ENCODE results near the gene CLTCL1. TPM values are rescaled to one million over a fixed set of nuclear protein-coding genes. Genes with fewer than 3 reads are reported as not detected.

CLTCL1 gene
- total and polyA plus RNA-seq, 2 experiments from 2014 or later: 8.5 to 10.2 TPM

DNA sequence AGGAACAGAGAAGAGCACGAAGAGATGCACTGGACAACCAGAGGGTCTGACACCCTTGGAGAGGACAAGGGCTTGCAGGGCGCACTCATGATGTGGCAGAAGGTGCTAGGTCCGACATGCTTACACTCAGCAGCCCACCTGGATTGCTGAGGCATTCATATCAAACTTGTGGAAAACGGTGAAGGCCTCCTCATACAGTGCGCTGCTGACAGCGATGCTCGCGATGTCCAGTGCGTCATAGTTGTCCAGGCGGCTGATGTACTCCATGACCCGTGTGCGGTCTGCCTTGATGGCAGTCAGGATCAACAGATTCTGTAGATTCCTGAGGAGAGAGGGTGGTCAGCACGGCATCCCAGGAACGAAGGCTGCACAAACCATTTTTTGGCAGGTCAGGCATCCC lies 81.3 kb downstream of the CLTCL1 start:
- 95 to 96% methylated on average over 14 of the region's 14 CpGs for WGBS, 2 experiments (ENCODE audit: low coverage in 1 of 2, low lambda C conversion rate in 2 of 2, missing lambda C conversion rate in 2 of 2)
- Histone ChIP-seq H3K4me1 (ENCODE audit: insufficient read depth) (no peaks in the 10 kb centered on the region), H3K36me3 (ENCODE audit: low read depth) (peaks cover 3% of the 10 kb centered on the region; the same call in 1 of the 2 replicates), H3K9me3 (ENCODE audit: low read depth) (no peaks in the 10 kb centered on the region), H3F3A (ENCODE audit: insufficient read depth) (no peaks in the 10 kb centered on the region), H3K27me3 (replicated peaks; ENCODE audit: insufficient read depth) (no peaks in the 10 kb centered on the region), H3K79me2 (ENCODE audit: insufficient read depth) (no peaks in the 10 kb centered on the region), H3K4me3 (no peak overlapping the region), H3K9me2 (ENCODE audit: insufficient read depth) (no peaks in the 10 kb centered on the region), H3K27ac (no peak overlapping the region), H2AFZ (no peak overlapping the region), H3K9ac (no peak overlapping the region), H4K20me1 (ENCODE audit: insufficient read depth) (no peaks in the 10 kb centered on the region), H3K4me2 (ENCODE audit: unreplicated experiment) (no peak overlapping the region)
- DNase-seq: no peak
- TF ChIP-seq EZH2 (IDR thresholded peaks at IDR 0.05; ENCODE audit: insufficient read depth, poor library complexity, severe bottlenecking) (no peak), EZH2phosphoT487 (IDR thresholded peaks at IDR 0.05; ENCODE audit: insufficient read depth, low read depth) (no peak)
- in situ Hi-C loops (cut with MboI): no loop called here

DNA sequence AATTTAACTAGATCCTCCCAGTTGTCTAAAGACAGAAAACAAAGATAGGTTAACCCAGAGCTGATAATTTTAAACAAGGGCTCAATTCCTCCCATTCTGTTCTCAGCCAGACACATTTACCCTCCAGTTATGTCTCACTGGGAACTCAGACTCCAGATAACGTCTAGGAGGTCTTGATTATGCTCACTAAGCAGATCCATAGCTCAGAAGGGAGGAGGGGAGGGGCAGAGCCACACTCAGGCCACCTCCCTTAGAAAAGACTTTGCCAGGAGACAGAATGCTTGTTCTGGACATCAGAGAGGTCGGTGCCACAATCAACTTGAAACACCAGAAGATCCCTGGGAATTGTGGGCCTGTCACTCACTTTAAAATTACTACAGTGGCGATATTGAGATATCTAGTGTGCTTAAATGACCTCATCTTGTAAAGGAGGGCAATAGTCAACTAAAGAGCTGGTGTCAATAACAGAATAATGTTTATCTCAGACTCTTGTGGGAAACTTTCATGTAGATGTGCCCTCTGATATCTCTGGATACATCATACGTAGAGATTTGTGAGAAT lies 83.2 kb downstream of the CLTCL1 start:
- DNase-seq: no peak
- H3K4me3 ChIP-seq: no peak overlapping the region
- H3K9ac ChIP-seq: no peak overlapping the region
- H3K9me2 ChIP-seq (ENCODE audit: insufficient read depth): no peaks in the 10 kb centered on the region
- no peaks in the 10 kb centered on the region for H3K79me2 ChIP-seq (ENCODE audit: insufficient read depth)
- no peaks in the 10 kb centered on the region for H4K20me1 ChIP-seq (ENCODE audit: insufficient read depth)
- no peaks in the 10 kb centered on the region for H3K4me1 ChIP-seq (ENCODE audit: insufficient read depth)
- peaks cover 3% of the 10 kb centered on the region; the same call in 1 of the 2 replicates for H3K36me3 ChIP-seq (ENCODE audit: low read depth)
- no peak overlapping the region for H3K27ac ChIP-seq
- H3F3A ChIP-seq (ENCODE audit: insufficient read depth): no peaks in the 10 kb centered on the region
- in situ Hi-C loops (cut with MboI): no loop called here
- no peak overlapping the region for H3K4me2 ChIP-seq (ENCODE audit: unreplicated experiment)
- H3K27me3 ChIP-seq (replicated peaks; ENCODE audit: insufficient read depth): no peaks in the 10 kb centered on the region
- 90 to 93% methylated on average over 4 of the region's 4 CpGs for WGBS, 2 experiments (ENCODE audit: low coverage in 1 of 2, low lambda C conversion rate in 2 of 2, missing lambda C conversion rate in 2 of 2)
- TF ChIP-seq EZH2 (IDR thresholded peaks at IDR 0.05; ENCODE audit: insufficient read depth, poor library complexity, severe bottlenecking) (no peak), EZH2phosphoT487 (IDR thresholded peaks at IDR 0.05; ENCODE audit: insufficient read depth, low read depth) (no peak)
- H3K9me3 ChIP-seq (ENCODE audit: low read depth): no peaks in the 10 kb centered on the region
- H2AFZ ChIP-seq: no peak overlapping the region

DNA sequence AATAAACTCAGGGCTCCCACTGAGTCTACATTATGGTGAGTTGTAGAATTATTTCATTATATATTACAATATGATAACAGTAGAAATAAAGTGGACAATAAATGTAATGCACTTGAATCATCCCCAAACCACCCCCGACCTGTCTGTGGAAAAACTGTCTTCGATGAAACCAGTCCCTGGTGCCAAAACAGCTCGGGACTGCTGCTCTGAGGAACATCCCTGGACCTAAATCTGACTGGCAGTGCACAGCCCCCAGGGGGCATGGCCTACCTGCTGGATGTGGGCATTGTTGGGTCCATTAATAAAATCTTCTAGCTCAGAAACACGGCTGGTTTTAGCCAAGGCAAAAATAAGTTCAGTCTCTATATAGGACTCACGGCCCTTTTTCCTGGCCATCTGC lies 83.6 kb downstream of the CLTCL1 start:
- no peaks in the 10 kb centered on the region for H3F3A ChIP-seq (ENCODE audit: insufficient read depth)
- no peaks in the 10 kb centered on the region for H3K27me3 ChIP-seq (replicated peaks; ENCODE audit: insufficient read depth)
- no peak overlapping the region for H3K4me3 ChIP-seq
- H3K4me1 ChIP-seq (ENCODE audit: insufficient read depth): no peaks in the 10 kb centered on the region
- 96 to 97% methylated on average over 5 of the region's 5 CpGs for WGBS, 2 experiments (ENCODE audit: low coverage in 1 of 2, low lambda C conversion rate in 2 of 2, missing lambda C conversion rate in 2 of 2)
- H2AFZ ChIP-seq: no peak overlapping the region
- in situ Hi-C loops (cut with MboI): no loop called here
- no peak overlapping the region for H3K4me2 ChIP-seq (ENCODE audit: unreplicated experiment)
- H3K27ac ChIP-seq: no peak overlapping the region
- H3K9me2 ChIP-seq (ENCODE audit: insufficient read depth): no peaks in the 10 kb centered on the region
- peaks cover 3% of the 10 kb centered on the region; the same call in 1 of the 2 replicates for H3K36me3 ChIP-seq (ENCODE audit: low read depth)
- H3K9me3 ChIP-seq (ENCODE audit: low read depth): no peaks in the 10 kb centered on the region
- H3K9ac ChIP-seq: no peak overlapping the region
- no peak for DNase-seq
- no peaks in the 10 kb centered on the region for H4K20me1 ChIP-seq (ENCODE audit: insufficient read depth)
- TF ChIP-seq EZH2phosphoT487 (IDR thresholded peaks at IDR 0.05; ENCODE audit: insufficient read depth, low read depth): no peak
- TF ChIP-seq EZH2 (IDR thresholded peaks at IDR 0.05; ENCODE audit: insufficient read depth, poor library complexity, severe bottlenecking): no peak
- no peaks in the 10 kb centered on the region for H3K79me2 ChIP-seq (ENCODE audit: insufficient read depth)

DNA sequence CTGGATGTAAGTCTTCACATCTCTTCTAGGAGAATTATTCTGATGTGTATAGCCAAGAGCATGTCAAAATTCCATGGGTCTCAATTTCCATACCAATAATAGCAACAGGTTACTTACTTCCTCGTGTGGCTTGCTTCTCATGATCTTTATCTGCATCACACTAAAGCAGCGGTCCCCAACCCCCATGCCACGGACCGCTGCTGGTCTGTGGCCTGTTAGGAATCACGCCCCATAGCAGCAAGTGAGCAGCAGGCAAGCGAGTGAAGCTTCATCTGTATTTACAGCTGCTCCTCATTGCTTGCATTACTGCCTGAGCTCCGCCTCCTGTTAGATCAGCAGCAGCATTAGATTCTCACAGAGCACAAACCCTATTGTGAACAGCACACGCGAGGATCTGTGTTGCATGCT lies 84.1 kb downstream of the CLTCL1 start:
- H3K9me3 ChIP-seq (ENCODE audit: low read depth): no peaks in the 10 kb centered on the region
- no peaks in the 10 kb centered on the region for H3K9me2 ChIP-seq (ENCODE audit: insufficient read depth)
- H2AFZ ChIP-seq: no peak overlapping the region
- H3F3A ChIP-seq (ENCODE audit: insufficient read depth): no peaks in the 10 kb centered on the region
- H4K20me1 ChIP-seq (ENCODE audit: insufficient read depth): no peaks in the 10 kb centered on the region
- WGBS, 2 experiments (ENCODE audit: low coverage in 1 of 2, low lambda C conversion rate in 2 of 2, missing lambda C conversion rate in 2 of 2): 90 to 91% methylated on average over 9 of the region's 9 CpGs
- no peak for DNase-seq
- no peak overlapping the region for H3K27ac ChIP-seq
- H3K4me1 ChIP-seq (ENCODE audit: insufficient read depth): no peaks in the 10 kb centered on the region
- peaks cover 3% of the 10 kb centered on the region; the same call in 1 of the 2 replicates for H3K36me3 ChIP-seq (ENCODE audit: low read depth)
- no peak for TF ChIP-seq EZH2 (IDR thresholded peaks at IDR 0.05; ENCODE audit: insufficient read depth, poor library complexity, severe bottlenecking)
- TF ChIP-seq EZH2phosphoT487 (IDR thresholded peaks at IDR 0.05; ENCODE audit: insufficient read depth, low read depth): no peak
- H3K9ac ChIP-seq: no peak overlapping the region
- in situ Hi-C loops (cut with MboI): no loop called here
- H3K4me3 ChIP-seq: no peak overlapping the region
- no peak overlapping the region for H3K4me2 ChIP-seq (ENCODE audit: unreplicated experiment)
- H3K79me2 ChIP-seq (ENCODE audit: insufficient read depth): no peaks in the 10 kb centered on the region
- no peaks in the 10 kb centered on the region for H3K27me3 ChIP-seq (replicated peaks; ENCODE audit: insufficient read depth)
